CMK (cell line): Measurements from ENCODE around the gene ARHGEF17.

Experiments
- DNase-seq: peaks from one replicate; pipeline ENCODE4 v3.0.0-alpha.2; 2010; ENCODE audit warnings: low read depth

The ARHGEF17 gene

GRCh38 chr11:73293356-73293936 is 14.6 kb upstream of the ARHGEF17 start:
- no peak for DNase-seq

DNA sequence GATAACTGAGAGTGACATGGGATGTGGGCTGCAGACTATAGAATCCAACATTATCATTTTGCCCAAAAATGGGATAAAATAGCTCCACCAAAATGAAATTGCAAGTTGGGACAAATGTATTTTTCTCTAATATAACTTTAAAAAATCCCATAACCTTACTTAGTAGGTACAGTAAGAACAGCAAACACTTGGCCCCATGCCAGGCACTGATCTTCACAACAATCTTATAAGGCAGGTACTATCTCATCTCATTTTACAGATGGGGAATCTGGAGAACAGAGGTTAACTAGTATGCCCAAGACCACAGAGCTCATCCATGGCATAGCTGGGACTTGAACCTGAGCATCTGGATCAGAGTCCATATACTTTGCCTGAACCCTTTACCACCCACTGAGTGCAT is 13.5 kb upstream of the ARHGEF17 start:
- DNase-seq = no peak

GRCh38 chr11:73295241-73295995 is 12.7 kb upstream of the ARHGEF17 start:
- DNase-seq = no peak

- no peak for DNase-seq
Measured at GRCh38 chr11:73295996-73296318, 12.1 kb upstream of the ARHGEF17 start.

DNA sequence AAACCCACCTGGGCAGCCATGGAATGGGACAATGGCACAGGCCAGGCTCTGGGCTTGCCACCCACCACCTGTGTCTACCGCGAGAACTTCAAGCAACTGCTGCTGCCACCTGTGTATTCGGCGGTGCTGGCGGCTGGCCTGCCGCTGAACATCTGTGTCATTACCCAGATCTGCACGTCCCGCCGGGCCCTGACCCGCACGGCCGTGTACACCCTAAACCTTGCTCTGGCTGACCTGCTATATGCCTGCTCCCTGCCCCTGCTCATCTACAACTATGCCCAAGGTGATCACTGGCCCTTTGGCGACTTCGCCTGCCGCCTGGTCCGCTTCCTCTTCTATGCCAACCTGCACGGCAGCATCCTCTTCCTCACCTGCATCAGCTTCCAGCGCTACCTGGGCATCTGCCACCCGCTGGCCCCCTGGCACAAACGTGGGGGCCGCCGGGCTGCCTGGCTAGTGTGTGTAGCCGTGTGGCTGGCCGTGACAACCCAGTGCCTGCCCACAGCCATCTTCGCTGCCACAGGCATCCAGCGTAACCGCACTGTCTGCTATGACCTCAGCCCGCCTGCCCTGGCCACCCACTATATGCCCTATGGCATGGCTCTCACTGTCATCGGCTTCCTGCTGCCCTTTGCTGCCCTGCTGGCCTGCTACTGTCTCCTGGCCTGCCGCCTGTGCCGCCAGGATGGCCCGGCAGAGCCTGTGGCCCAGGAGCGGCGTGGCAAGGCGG is 11.4 kb upstream of the ARHGEF17 start:
- DNase-seq = no peak

DNA sequence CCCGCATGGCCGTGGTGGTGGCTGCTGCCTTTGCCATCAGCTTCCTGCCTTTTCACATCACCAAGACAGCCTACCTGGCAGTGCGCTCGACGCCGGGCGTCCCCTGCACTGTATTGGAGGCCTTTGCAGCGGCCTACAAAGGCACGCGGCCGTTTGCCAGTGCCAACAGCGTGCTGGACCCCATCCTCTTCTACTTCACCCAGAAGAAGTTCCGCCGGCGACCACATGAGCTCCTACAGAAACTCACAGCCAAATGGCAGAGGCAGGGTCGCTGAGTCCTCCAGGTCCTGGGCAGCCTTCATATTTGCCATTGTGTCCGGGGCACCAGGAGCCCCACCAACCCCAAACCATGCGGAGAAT is 10.9 kb upstream of the ARHGEF17 start:
- no peak for DNase-seq

DNA sequence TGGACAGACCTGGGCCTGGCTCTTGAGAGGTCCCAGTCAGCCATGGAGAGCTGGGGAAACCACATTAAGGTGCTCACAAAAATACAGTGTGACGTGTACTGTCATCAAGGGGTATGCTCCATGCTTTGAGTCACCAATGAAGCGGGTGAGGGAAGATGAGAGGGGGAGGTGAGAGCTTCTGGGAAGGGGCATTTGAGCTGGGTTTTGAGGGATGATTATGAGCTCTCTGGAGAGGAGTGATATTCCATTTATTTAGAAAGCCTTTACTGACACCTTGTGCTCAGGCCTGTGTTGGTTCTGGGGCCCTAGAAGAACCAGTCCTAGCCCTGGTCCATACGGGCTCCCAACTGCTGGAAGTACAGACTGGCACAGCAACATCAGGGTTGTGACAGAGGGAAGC is 10.4 kb upstream of the ARHGEF17 start:
- no peak for DNase-seq

DNA sequence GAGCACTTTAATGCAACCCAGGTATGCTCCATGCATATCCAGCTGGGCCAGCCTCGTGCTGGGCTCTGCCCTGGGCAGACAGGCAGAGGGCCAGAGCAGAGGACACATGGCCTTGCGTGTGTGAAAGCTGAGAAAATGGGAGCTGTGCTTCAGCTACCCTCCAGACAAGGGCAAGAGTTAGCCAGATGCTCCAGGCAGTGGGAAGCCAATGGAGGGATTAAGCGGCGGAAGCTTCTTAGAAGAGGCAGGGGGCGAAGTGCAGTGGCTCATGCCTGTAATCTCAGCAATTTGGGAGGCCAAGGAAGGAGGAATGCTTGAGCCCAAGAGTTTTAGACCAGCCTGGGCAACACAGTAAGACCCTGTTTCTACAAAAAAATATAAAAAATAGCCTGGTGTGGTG is 9.8 kb upstream of the ARHGEF17 start:
- DNase-seq = no peak

- no peak for DNase-seq
Measured at GRCh38 chr11:73299751-73300150, 8.3 kb upstream of the ARHGEF17 start.

DNA sequence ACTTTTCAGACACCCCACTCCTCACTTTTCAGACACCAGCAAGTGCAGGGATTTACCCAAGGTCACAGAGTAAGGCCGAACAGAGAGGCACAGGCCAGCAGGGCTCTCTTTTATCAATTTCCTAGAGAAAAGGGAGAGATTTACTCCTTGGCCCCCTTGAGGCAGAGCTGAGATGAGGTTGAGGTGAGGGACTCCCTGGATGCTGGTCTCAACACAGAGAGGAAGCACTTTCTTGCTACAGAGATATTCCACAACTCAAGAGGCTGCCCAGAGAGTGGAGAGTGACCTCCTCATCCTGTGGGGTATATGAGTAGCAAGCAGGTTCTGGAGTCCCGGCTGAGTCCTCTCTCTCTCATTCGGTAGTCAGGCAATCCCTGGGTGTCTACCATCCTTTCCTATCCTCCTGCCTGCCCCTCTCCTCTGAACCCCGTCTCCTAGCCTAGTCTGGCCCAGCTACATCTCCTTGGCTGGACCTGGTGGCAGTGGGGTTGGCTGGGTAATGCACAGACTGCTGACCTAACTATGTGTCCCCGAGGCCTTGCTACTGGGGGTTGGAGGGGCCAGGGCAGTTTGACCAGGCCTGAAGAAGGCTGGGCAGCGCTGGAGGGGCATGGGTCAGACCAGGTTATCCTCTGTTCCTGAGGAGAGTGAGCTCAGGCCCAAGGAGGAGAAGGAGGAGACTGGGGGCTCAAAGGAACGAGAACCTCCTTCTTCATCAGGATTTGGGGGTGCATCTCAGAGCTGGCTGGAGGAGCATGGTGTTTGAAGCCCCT is 1.8 kb upstream of the ARHGEF17 start:
- DNase-seq = no peak

DNA sequence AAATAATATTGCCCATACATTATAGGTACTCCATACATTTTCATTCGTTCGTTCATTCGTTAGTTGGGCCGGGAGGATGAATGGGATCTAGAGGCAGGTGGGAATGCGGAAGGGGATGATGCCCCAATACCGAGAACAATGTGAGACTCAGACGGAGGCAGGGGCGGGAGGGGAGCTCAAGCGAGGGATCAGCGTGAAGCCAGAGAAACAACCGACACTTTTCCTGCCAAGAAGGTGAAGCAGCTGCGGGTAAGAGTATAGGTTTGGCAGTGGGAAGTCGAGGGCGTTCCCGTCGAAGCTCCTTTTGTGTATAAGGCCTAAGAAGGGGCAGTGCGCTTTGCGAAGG is 1.1 kb upstream of the ARHGEF17 start:
- DNase-seq = no peak

- DNase-seq = peak; percentile 91
Measured at GRCh38 chr11:73307323-73308002, 613 bp upstream of the ARHGEF17 start.

DNA sequence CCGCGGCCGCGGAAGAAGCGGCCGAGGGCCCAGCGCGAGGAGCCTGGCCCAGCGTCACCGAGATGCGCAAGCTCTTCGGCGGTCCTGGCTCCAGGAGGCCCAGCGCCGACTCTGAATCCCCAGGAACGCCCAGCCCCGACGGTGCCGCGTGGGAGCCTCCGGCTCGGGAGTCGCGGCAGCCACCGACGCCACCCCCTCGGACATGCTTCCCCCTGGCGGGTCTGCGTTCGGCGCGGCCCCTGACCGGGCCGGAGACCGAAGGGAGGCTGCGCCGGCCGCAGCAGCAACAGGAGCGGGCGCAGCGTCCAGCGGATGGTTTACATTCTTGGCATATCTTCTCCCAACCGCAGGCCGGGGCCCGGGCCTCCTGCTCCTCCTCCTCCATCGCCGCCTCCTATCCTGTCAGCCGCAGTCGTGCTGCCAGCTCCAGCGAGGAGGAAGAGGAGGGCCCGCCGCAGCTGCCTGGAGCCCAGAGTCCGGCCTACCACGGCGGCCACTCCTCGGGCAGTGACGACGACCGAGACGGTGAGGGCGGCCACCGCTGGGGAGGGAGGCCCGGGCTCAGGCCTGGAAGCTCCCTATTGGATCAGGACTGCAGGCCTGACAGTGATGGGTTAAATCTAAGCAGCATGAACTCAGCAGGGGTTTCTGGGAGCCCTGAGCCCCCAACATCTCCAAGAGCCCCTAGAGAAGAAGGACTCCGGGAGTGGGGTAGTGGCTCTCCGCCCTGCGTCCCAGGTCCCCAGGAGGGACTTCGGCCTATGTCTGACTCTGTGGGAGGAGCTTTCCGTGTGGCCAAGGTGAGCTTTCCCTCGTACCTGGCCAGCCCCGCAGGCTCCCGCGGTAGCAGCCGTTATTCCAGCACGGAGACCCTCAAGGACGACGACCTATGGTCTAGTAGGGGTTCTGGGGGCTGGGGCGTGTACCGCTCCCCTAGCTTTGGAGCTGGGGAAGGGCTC is 1.2 kb downstream of the ARHGEF17 start:
- no peak for DNase-seq

- DNase-seq = no peak
Measured at GRCh38 chr11:73310076-73310475, 2.0 kb downstream of the ARHGEF17 start.

- DNase-seq = no peak
Measured at GRCh38 chr11:73310661-73311393, 2.8 kb downstream of the ARHGEF17 start.

DNA sequence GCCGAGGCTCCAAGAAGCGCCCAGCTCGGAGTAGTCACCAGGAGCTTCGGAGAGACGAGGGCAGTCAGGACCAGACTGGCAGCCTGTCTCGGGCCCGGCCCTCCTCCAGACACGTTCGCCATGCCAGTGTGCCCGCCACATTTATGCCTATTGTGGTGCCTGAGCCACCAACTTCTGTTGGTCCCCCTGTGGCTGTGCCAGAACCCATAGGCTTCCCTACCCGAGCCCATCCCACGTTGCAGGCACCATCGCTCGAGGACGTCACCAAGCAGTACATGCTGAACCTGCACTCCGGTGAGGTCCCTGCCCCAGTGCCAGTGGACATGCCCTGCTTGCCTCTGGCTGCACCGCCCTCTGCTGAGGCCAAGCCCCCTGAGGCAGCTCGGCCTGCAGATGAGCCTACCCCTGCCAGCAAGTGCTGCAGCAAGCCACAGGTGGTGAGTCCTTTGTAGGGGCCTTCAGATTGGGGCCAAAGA is 3.4 kb downstream of the ARHGEF17 start:
- no peak for DNase-seq

DNA sequence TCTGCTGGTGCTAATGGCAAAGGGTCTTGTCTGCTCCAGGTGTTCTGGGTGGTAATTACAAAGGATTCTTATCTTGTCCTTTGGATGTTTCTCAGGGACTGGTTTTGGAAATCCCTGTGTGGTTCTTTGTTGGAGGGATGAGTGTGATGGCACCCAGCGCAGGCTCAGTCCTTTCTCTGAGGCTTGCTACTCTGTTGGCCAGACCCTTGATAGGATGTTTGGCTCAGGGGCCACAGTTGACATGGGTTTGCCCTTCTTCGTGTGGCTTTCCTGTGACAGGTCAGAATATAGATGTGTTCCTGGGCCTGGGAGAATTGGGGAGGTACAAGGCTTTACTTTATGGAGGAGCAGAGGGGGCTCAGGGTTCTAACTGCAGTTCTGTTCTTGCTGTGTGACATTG is 4.0 kb downstream of the ARHGEF17 start:
- DNase-seq = no peak

DNA sequence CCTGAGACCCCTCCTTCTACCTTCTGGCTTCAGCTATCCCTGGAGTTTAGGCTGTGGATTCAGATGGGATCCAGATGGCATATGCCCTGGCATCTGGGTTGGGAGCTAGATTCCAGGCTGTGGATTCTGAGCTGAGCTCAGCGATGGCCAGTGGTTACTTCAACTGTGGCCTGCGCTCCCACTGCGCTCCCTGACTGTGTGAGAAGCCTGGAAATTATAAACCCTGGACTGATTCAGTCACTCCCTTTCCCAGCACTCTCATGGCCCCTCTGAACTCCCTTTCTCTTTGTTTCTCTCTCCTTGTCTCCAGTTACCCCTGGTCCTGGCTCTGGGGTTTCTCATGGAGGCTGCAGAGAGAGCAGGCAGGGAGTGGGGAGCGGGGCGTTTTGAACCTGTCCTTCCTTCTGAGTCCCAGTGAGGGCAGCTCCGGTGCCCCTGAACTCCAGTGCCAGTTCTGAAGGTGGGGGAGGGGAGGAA is 4.8 kb downstream of the ARHGEF17 start:
- DNase-seq = no peak

DNA sequence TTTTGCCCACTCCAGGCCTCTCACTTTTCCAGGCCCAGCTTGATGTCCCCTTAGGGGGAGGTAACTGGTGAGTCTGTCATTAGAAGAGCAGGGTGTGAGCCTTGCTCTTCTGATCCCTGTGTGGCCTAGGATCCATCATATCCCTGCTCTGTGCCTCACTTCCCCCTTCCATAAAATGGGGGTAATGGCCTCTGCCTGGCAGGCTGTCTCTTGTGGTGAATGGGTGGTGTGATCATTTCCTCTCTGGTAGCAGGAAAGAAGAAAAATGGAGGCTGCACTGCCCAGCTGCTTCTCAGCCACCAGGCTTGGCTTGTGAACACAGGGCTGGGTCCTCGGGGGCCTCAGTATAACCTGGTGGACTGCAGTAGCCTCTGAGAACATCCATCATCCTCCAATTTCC is 5.6 kb downstream of the ARHGEF17 start:
- DNase-seq = no peak
